Measurements from ENCODE around the gene GAS7.

DNA sequence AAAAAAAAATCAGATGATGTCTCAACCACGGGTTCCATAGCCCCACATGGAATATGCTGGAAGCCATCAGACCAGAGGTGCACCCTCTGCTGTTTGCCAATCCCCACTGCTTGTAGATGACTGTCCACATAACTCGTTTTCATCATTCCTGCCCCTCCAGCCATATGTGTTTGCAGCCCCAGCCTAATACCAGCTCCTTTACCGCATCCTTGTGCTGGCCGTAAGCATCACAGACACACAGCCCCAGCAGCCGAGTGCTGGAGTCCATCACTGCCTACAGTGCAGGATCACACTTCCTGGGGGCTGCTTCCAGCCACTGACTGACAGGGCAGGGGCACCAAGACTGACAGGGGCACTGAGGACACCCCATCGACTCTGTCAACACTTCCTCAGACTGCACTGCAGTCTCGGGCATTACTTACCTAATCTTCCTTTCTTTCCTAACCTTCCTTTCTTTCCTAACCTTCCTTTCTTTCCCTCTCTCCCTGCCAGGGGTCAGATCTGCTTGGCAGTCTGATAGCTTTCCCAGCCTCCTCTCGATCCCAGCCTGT lies 298.3 kb downstream of the GAS7 start:
- TF ChIP-seq, protein P1, sequence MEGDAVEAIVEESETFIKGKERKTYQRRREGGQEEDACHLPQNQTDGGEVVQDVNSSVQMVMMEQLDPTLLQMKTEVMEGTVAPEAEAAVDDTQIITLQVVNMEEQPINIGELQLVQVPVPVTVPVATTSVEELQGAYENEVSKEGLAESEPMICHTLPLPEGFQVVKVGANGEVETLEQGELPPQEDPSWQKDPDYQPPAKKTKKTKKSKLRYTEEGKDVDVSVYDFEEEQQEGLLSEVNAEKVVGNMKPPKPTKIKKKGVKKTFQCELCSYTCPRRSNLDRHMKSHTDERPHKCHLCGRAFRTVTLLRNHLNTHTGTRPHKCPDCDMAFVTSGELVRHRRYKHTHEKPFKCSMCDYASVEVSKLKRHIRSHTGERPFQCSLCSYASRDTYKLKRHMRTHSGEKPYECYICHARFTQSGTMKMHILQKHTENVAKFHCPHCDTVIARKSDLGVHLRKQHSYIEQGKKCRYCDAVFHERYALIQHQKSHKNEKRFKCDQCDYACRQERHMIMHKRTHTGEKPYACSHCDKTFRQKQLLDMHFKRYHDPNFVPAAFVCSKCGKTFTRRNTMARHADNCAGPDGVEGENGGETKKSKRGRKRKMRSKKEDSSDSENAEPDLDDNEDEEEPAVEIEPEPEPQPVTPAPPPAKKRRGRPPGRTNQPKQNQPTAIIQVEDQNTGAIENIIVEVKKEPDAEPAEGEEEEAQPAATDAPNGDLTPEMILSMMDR (IDR thresholded peaks at IDR 0.05) = no peak
- TF ChIP-seq POLR2A (IDR thresholded peaks at IDR 0.05) = no peak
